Measurements from ENCODE around the gene HMGCL.

The HMGCL gene

DNA sequence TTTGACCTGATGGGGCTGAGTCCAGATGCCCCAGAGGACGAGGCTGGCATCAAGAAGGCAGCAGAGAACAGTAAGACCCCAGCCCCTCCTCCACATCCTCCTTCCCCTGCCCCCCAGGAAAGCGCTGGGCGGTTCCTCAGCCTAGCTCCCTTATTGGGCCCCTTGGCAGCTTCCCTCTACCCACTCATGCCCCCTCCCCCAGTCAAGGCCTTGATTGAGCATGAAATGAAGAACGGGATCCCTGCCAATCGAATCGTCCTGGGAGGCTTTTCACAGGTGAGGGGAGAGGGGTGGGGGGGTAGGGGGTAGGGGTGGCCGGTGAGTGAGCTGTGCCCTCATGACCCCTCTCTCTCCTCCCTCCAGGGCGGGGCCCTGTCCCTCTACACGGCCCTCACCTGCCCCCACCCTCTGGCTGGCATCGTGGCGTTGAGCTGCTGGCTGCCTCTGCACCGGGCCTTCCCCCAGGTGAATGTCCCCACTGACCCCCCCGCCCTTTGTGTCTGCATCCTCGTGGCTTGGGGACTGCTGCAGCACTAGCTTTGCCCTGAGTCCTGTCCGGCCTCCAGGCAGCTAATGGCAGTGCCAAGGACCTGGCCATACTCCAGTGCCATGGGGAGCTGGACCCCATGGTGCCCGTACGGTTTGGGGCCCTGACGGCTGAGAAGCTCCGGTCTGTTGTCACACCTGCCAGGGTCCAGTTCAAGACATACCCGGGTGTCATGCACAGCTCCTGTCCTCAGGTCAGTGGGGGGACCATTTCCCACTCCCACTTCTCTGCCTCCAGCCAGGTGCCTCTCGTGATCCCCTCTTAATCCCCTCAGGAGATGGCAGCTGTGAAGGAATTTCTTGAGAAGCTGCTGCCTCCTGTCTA is 31.1 kb downstream of the HMGCL start:
- H3F3A ChIP-seq (ENCODE audit: insufficient read depth, low read length), result peaks cover 3% of the 10 kb centered on the region
- no peaks in the 10 kb centered on the region for H4K20me1 ChIP-seq (ENCODE audit: insufficient read depth, low read length)
- no peaks in the 10 kb centered on the region for H3K27me3 ChIP-seq (replicated peaks; ENCODE audit: insufficient read depth, low read length)
- no peak overlapping the region for H2AFZ ChIP-seq (ENCODE audit: low read length)
- no peak overlapping the region for H3K4me3 ChIP-seq (ENCODE audit: low read length)
- no peak for DNase-seq
- no peaks in the 10 kb centered on the region for H3K9me3 ChIP-seq (replicated peaks; ENCODE audit: insufficient read depth, low read length)
- TF ChIP-seq, protein P1, sequence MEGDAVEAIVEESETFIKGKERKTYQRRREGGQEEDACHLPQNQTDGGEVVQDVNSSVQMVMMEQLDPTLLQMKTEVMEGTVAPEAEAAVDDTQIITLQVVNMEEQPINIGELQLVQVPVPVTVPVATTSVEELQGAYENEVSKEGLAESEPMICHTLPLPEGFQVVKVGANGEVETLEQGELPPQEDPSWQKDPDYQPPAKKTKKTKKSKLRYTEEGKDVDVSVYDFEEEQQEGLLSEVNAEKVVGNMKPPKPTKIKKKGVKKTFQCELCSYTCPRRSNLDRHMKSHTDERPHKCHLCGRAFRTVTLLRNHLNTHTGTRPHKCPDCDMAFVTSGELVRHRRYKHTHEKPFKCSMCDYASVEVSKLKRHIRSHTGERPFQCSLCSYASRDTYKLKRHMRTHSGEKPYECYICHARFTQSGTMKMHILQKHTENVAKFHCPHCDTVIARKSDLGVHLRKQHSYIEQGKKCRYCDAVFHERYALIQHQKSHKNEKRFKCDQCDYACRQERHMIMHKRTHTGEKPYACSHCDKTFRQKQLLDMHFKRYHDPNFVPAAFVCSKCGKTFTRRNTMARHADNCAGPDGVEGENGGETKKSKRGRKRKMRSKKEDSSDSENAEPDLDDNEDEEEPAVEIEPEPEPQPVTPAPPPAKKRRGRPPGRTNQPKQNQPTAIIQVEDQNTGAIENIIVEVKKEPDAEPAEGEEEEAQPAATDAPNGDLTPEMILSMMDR (IDR thresholded peaks at IDR 0.05; ENCODE audit: low read length), result no peak
- H3K4me2 ChIP-seq (ENCODE audit: low read depth, low read length), result no peak overlapping the region
- H3K36me3 ChIP-seq (replicated peaks; ENCODE audit: insufficient read depth, low read length), result no peaks in the 10 kb centered on the region
- peaks cover 33% of the 10 kb centered on the region for H3K79me2 ChIP-seq (ENCODE audit: low read length)
- H3K9me2 ChIP-seq (replicated peaks; ENCODE audit: insufficient read depth, low read length), result no peaks in the 10 kb centered on the region
- peaks cover 8% of the 10 kb centered on the region for H3K4me1 ChIP-seq (ENCODE audit: low read length)
- no peak overlapping the region for H3K27ac ChIP-seq (ENCODE audit: low read length)
- no peak overlapping the region for H3K9ac ChIP-seq (ENCODE audit: low read length)

DNA sequence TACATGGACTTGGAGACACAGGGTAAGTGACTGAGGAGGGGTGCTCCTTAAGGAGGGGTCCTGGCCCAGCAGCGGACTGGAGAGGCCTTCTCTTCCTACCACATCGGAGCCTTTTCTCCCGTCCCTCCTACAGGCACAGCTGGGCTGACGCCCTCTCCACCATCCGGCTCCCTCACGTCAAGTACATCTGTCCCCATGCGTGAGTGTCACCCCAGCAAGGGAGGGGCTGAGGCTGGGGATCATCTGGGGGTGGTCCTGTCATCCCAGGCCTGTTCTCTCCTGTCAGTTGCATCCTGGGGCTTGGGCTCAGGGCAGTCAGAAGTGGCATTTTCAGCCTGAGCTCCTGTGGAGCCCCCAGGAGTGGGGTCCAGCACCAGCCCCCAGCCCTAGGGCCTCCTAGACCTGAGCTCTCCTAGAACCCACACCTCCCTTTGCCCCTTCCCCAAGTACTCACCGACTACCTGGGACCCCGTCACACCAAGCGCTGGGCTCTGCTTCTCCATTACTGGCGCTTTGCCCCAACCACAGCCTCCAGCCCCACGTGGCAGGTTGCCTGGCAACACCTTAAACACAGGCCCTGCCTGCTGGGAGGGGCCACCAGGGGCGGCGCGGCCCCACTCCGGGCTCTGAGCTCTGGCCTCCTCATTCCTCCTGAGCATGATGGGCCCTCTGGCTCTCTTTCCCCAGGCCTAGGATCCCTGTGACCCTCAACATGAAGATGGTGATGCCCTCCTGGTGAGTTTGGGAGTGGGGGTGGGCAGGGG is 32.0 kb downstream of the HMGCL start:
- no peak for DNase-seq
- Histone ChIP-seq H3K4me2 (ENCODE audit: low read depth, low read length) (no peak overlapping the region), H3K79me2 (ENCODE audit: low read length) (peaks cover 33% of the 10 kb centered on the region)

DNA sequence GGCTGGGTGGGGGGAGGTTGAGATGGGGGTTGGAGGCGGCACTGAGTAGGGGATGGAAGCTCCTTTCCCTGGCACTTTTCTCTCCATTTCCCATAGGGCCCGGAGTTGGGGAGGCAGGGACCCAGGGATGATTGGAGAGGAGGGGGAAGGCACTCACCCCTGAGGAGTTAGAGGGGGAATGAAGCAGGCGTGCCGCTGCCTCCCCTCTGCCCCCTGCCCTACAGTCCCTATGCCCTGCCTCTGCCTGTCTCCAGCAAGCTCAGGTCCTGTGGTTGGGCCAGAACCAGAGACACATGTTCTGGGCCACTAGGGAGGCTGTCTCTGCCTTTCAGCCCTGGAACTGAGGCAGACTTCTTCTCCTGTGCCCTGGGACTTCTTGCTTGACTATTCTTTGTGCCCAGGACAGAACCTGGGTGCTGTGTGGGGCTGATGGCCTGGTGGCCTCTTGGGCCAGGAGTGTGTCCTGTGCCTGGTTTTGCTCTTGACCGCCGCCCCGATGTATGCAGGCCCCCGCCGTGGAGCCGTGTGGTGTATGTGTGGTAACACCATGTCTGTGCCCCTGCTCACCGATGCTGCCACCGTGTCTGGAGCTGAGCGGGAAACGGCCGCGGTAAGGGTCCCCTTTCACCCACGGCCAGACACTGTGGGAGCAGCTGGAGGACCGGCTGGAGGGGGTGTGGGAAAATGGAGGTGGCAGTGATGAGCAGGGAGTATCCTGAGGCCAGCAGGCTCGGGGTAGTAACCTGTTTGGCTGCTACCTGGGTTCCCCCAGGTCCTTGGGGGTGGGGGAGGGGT is 32.9 kb downstream of the HMGCL start:
- no peak overlapping the region for H3K9ac ChIP-seq (ENCODE audit: low read length)
- H3K36me3 ChIP-seq (replicated peaks; ENCODE audit: insufficient read depth, low read length), result no peaks in the 10 kb centered on the region
- peaks cover 33% of the 10 kb centered on the region for H3K79me2 ChIP-seq (ENCODE audit: low read length)
- TF ChIP-seq EZH2 (optimal IDR thresholded peaks at IDR 0.05; ENCODE audit: low read depth, low read length), result no peak
- TF ChIP-seq, protein P1 (IDR thresholded peaks at IDR 0.05; ENCODE audit: low read length), result no peak
- no peak for TF ChIP-seq EZH2phosphoT487 (IDR thresholded peaks at IDR 0.05; ENCODE audit: low read length)
- H2AFZ ChIP-seq (ENCODE audit: low read length), result no peak overlapping the region
- no peaks in the 10 kb centered on the region for H3K9me2 ChIP-seq (replicated peaks; ENCODE audit: insufficient read depth, low read length)
- H3K4me3 ChIP-seq (ENCODE audit: low read length), result 0 out of 2 replicates have a peak overlapping the region, but pooled peaks have one; percentile 90
- H3K4me2 ChIP-seq (ENCODE audit: low read depth, low read length), result peak overlapping the region; percentile 91; the same call in 1 of the 2 replicates
- H4K20me1 ChIP-seq (ENCODE audit: insufficient read depth, low read length), result no peaks in the 10 kb centered on the region
- no peak for DNase-seq
- H3F3A ChIP-seq (ENCODE audit: insufficient read depth, low read length), result peaks cover 7% of the 10 kb centered on the region
- H3K9me3 ChIP-seq (replicated peaks; ENCODE audit: insufficient read depth, low read length), result no peaks in the 10 kb centered on the region
- no peak overlapping the region for H3K27ac ChIP-seq (ENCODE audit: low read length)
- H3K4me1 ChIP-seq (ENCODE audit: low read length), result peaks cover 7% of the 10 kb centered on the region
- no peaks in the 10 kb centered on the region for H3K27me3 ChIP-seq (replicated peaks; ENCODE audit: insufficient read depth, low read length)

More for the DNA sequence above, 32.0 kb downstream of the HMGCL start:
- H2AFZ ChIP-seq (ENCODE audit: low read length), result no peak overlapping the region
- H3K27me3 ChIP-seq (replicated peaks; ENCODE audit: insufficient read depth, low read length), result no peaks in the 10 kb centered on the region
- no peak overlapping the region for H3K27ac ChIP-seq (ENCODE audit: low read length)
- H3K4me3 ChIP-seq (ENCODE audit: low read length), result no peak overlapping the region
- H3K36me3 ChIP-seq (replicated peaks; ENCODE audit: insufficient read depth, low read length), result no peaks in the 10 kb centered on the region
- peaks cover 7% of the 10 kb centered on the region for H3F3A ChIP-seq (ENCODE audit: insufficient read depth, low read length)
- H3K9me2 ChIP-seq (replicated peaks; ENCODE audit: insufficient read depth, low read length), result no peaks in the 10 kb centered on the region
- H3K9ac ChIP-seq (ENCODE audit: low read length), result no peak overlapping the region
- H3K9me3 ChIP-seq (replicated peaks; ENCODE audit: insufficient read depth, low read length), result no peaks in the 10 kb centered on the region
- TF ChIP-seq, protein P1 (IDR thresholded peaks at IDR 0.05; ENCODE audit: low read length), result no peak
- TF ChIP-seq EZH2phosphoT487 (IDR thresholded peaks at IDR 0.05; ENCODE audit: low read length) (no peak), EZH2 (optimal IDR thresholded peaks at IDR 0.05; ENCODE audit: low read depth, low read length) (no peak)
- no peaks in the 10 kb centered on the region for H4K20me1 ChIP-seq (ENCODE audit: insufficient read depth, low read length)
- peaks cover 7% of the 10 kb centered on the region for H3K4me1 ChIP-seq (ENCODE audit: low read length)

Data from MM.1S (cell line).